Brain microvascular endothelial cell (primary cell): Measurements from ENCODE around the gene HDAC8.

Source experiments
- DNase-seq: peaks from one replicate; pipeline ENCODE4 v3.0.0-alpha.2; 2020
- H3K27ac ChIP-seq: fragments of 250-450 bp; sonication (Bioruptor Pico); 2 replicates; pipeline ENCODE4 v1.5.1; 2020; ENCODE audit warnings: mild to moderate bottlenecking, moderate library complexity
- H3K27me3 ChIP-seq: fragments of 250-450 bp; sonication (Bioruptor Pico); replicated peaks from 2 replicates; pipeline ENCODE4 v1.5.1; 2020; ENCODE audit warnings: mild to moderate bottlenecking
- H3K36me3 ChIP-seq: fragments of 250-450 bp; sonication (Bioruptor Pico); replicated peaks from 2 replicates; pipeline ENCODE4 v1.5.1; 2020; ENCODE audit warnings: mild to moderate bottlenecking
- H3K4me3 ChIP-seq: 2 replicates; pipeline ENCODE4 v1.5.1; 2011; ENCODE audit warnings: low read depth, mild to moderate bottlenecking, control low read depth, low read length, moderate library complexity
- CTCF ChIP-seq: IDR thresholded peaks from 2 replicates; pipeline ENCODE4 v1.5.1; 2011; ENCODE audit warnings: low read depth, mild to moderate bottlenecking, moderate library complexity, low read length, control low read depth, inconsistent platforms; ENCODE audit errors: missing control alignments
- in situ Hi-C: cut with HindIII; loops from 2 replicates; pipeline ENCODE4 v1.10.0; 2017; ENCODE audit warnings: low sequenced_read_pairs, low pct_ligation_motif_present

The HDAC8 gene

DNA sequence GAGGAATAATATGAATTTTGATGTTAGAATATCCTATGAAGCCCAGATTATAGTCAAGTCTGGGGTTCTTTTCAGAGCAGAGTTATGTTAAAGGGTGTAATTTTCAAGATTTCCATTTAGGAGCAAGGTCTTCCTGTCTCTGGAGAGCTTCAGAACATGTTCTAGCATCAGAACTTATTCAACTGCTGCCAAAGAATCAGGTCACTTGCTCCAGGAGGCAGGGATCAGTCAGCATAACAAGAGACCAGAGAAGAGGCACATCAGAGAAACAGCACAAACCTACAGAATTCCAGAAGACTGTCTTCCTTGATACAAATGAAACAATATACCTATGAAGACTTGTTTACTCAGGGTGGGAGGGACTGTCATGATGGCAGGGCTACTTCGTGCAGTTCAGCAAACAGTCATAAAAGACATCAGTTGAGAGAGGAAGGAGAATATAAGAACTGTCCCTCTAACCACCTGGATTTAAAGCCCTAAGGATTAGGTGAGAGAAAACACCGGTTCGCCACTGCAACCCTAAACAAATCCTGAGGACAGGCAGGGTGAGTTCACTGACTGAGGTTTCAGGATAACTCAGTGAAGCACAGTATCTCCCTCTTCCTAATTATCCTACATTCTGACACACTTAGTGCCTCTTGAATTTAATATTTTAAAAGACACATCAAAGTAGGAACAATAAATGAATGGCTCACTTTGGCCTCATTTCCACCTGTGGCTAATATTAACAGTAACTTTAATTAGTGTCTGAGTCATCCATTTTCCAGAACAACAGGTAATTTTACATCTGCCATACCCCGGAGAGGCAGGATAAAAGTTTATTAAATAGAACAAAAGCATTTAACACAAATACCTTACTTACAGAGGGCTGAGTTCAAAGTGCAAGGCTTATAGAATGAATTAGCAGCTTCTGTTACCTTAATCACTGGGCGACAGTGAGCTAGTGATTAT lies 93.0 kb downstream of the HDAC8 start:
- Histone ChIP-seq H3K4me3 (no peak overlapping the region), H3K36me3 (no peaks in the 10 kb centered on the region), H3K27me3 (no peaks in the 10 kb centered on the region), H3K27ac (no peak overlapping the region)
- TF ChIP-seq CTCF = no peak
- no peak for DNase-seq
- in situ Hi-C loops = no loop called here

GRCh38 chrX:72478853-72479252 lies 93.8 kb downstream of the HDAC8 start:
- Histone ChIP-seq H3K27me3 (no peaks in the 10 kb centered on the region), H3K4me3 (no peak overlapping the region), H3K36me3 (no peaks in the 10 kb centered on the region), H3K27ac (no peak overlapping the region)
- DNase-seq = no peak
- in situ Hi-C loops = no loop called here
- TF ChIP-seq CTCF = no peak

DNA sequence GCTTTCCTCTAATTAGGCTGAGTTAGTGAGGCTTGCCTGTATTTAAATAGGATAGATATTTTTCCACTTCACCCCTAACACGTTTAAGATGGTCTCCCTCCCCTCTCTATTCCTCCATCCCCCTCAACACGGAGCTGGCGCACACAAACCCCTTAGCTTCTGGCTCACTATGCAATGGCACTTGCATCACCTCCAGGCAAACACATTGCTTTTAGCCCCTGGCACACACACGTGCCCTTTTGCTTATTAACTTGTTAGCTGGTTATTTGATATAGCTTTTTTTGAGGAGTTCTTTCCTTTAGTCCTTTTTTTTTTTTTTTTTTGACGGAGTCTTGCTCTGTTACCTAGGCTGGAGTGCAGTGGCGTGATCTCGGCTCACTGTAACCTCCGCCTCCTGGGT lies 94.3 kb downstream of the HDAC8 start:
- in situ Hi-C loops = no loop called here
- H3K4me3 ChIP-seq = no peak overlapping the region

GRCh38 chrX:72477781-72478181 lies 94.9 kb downstream of the HDAC8 start:
- no peak overlapping the region for H3K4me3 ChIP-seq
- DNase-seq = no peak
- no peak for TF ChIP-seq CTCF
- no peak overlapping the region for H3K27ac ChIP-seq
- H3K36me3 ChIP-seq = no peaks in the 10 kb centered on the region
- in situ Hi-C loops = no loop called here
- no peaks in the 10 kb centered on the region for H3K27me3 ChIP-seq

More for the DNA sequence above, 94.3 kb downstream of the HDAC8 start:
- Histone ChIP-seq H3K27me3 (no peaks in the 10 kb centered on the region), H3K27ac (no peak overlapping the region), H3K36me3 (no peaks in the 10 kb centered on the region)
- no peak for DNase-seq
- no peak for TF ChIP-seq CTCF

DNA sequence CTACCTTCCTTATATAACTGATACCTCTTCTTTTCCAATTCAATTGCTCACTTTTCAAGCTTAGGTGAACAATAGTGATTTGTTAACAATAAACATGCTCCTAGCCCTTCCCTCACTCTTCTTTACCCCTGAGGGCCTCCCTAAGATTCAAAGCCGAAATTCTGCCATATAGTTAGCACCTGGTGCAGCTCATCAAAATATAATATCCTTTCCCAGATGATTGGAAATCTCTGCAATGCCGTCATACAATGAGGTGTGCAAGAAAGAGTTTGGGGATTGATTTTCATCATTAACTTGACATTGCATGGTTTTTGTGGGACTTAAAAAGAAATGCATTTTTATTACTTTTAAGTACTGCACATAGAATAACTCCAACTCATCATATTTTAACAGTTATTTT lies 95.3 kb downstream of the HDAC8 start:
- Histone ChIP-seq H3K27me3 (no peaks in the 10 kb centered on the region), H3K4me3 (no peak overlapping the region), H3K36me3 (no peaks in the 10 kb centered on the region), H3K27ac (no peak overlapping the region)
- in situ Hi-C loops = no loop called here
- no peak for DNase-seq
- no peak for TF ChIP-seq CTCF
